Neural cell (in vitro differentiated cells): Measurements from ENCODE around the gene FARSA. TPM values are rescaled to one million over a fixed set of nuclear protein-coding genes. Genes with fewer than 3 reads are reported as not detected.

Source experiments
- H2AFZ ChIP-seq: fragments of 200-600, 300-800 bp; sonication (generic), shearing (Covaris generic); 2 replicates; pipeline ENCODE4 v1.6.0; 2014; ENCODE audit warnings: low read depth, mild to moderate bottlenecking, antibody characterized with exemption, low read length, moderate library complexity
- H3F3A ChIP-seq: fragments of 200-600 bp; shearing (Covaris generic); 2 replicates; pipeline ENCODE4 v1.6.1; 2016; ENCODE audit warnings: mild to moderate bottlenecking, moderate library complexity, mixed read lengths, antibody characterized with exemption, low read length; ENCODE audit not compliant: insufficient read depth, poor library complexity, severe bottlenecking
- H3K27ac ChIP-seq: fragments of 200-600, 300-800 bp; sonication (generic), shearing (Covaris generic); 2 replicates; pipeline ENCODE4 v1.5.1; 2014; ENCODE audit warnings: mild to moderate bottlenecking, low read length, moderate library complexity
- H3K27me3 ChIP-seq: fragments of 300-800, 200-600 bp; sonication (generic), shearing (Covaris generic); 2 replicates; pipeline ENCODE4 v1.6.0; 2014; ENCODE audit warnings: mild to moderate bottlenecking, low read depth, low read length, moderate library complexity; ENCODE audit not compliant: insufficient read depth
- H3K36me3 ChIP-seq: fragments of 300-800, 200-600 bp; sonication (generic), shearing (Covaris generic); 2 replicates; pipeline ENCODE4 v1.5.1; 2014; ENCODE audit warnings: mild to moderate bottlenecking, antibody characterized with exemption, low read length, moderate library complexity; ENCODE audit not compliant: insufficient read depth
- H3K4me2 ChIP-seq: fragments of 300-800, 200-600 bp; sonication (generic), shearing (Covaris generic); 2 replicates; pipeline ENCODE4 v1.6.0; 2014; ENCODE audit warnings: mild to moderate bottlenecking, low read length
- H3K4me3 ChIP-seq: fragments of 300-800, 200-600 bp; sonication (generic), shearing (Covaris generic); 2 replicates; pipeline ENCODE4 v1.5.1; 2014; ENCODE audit warnings: mild to moderate bottlenecking, low read length, moderate library complexity
- H3K79me2 ChIP-seq: fragments of 200-600 bp; shearing (Covaris generic); replicated peaks from 2 replicates; pipeline ENCODE4 v1.6.0; 2014; ENCODE audit warnings: mild to moderate bottlenecking, low read length, moderate library complexity; ENCODE audit not compliant: insufficient read depth
- H3K9ac ChIP-seq: fragments of 300-800, 200-600 bp; sonication (generic), shearing (Covaris generic); 2 replicates; pipeline ENCODE4 v1.6.1; 2016; ENCODE audit warnings: mild to moderate bottlenecking, low read length, mixed read lengths
- H3K9me2 ChIP-seq: fragments of 200-600 bp; shearing (Covaris generic); 2 replicates; pipeline ENCODE4 v1.6.1; 2016; ENCODE audit warnings: mild to moderate bottlenecking, low read length, mixed read lengths; ENCODE audit not compliant: insufficient read depth
- H3K9me3 ChIP-seq: fragments of 200-600, 300-800 bp; sonication (generic), shearing (Covaris generic); 2 replicates; pipeline ENCODE4 v1.6.1; 2016; ENCODE audit warnings: mild to moderate bottlenecking, mixed run types, low read length, moderate library complexity, mixed read lengths
- H4K20me1 ChIP-seq: fragments of 200-600 bp; shearing (Covaris generic); 2 replicates; pipeline ENCODE4 v1.6.1; 2016; ENCODE audit warnings: mild to moderate bottlenecking, mixed run types; ENCODE audit not compliant: insufficient read depth
- EP300 ChIP-seq: fragments of 450-650 bp; conservative IDR thresholded peaks from 2 replicates; pipeline ENCODE4 v1.6.1; 2014; ENCODE audit warnings: antibody characterized with exemption, mild to moderate bottlenecking, moderate library complexity; ENCODE audit not compliant: poor library complexity, severe bottlenecking
- EZH2 ChIP-seq: fragments of 200-600, 300-800 bp; shearing (Covaris generic), sonication (generic); IDR thresholded peaks from 2 replicates; pipeline ENCODE4 v1.6.1; 2014; ENCODE audit warnings: antibody characterized with exemption, low read length, borderline replicate concordance, mild to moderate bottlenecking; ENCODE audit not compliant: insufficient read depth, poor library complexity, severe bottlenecking
- MXI1 ChIP-seq: fragments of 450-650 bp; conservative IDR thresholded peaks from 2 replicates; pipeline ENCODE4 v1.6.1; 2014; ENCODE audit warnings: antibody characterized with exemption, mild to moderate bottlenecking; ENCODE audit not compliant: poor library complexity, severe bottlenecking
- POLR2AphosphoS5 ChIP-seq: IDR thresholded peaks from 2 replicates; pipeline ENCODE4 v1.6.1; 2012
- RAD21 ChIP-seq: fragments of 450-650 bp; conservative IDR thresholded peaks from 2 replicates; pipeline ENCODE4 v1.6.1; 2014; ENCODE audit warnings: antibody characterized with exemption, mild to moderate bottlenecking, moderate library complexity
- SMC3 ChIP-seq: fragments of 450-650 bp; conservative IDR thresholded peaks from 2 replicates; pipeline ENCODE4 v1.6.1; 2014; ENCODE audit warnings: antibody characterized with exemption, mild to moderate bottlenecking, moderate library complexity; ENCODE audit not compliant: poor library complexity
- TAF1 ChIP-seq: IDR thresholded peaks from 2 replicates; pipeline ENCODE4 v1.6.1; 2012; ENCODE audit warnings: low read depth
- polyA plus RNA-seq: library from polyadenylated mRNA; depleted of rRNA; stranded (reverse); fragments of >200 nt; gene quantifications from 2 replicates; pipeline ENCODE4 v1.2.3, GENCODE V29; 2014
- TF ChIP-seq, protein P1 (sequence below): IDR thresholded peaks from 2 replicates; pipeline ENCODE4 v1.6.1; 2012; ENCODE audit warnings: borderline replicate concordance
- TF ChIP-seq, protein P2 (sequence below): fragments of 450-650 bp; IDR thresholded peaks from 2 replicates; pipeline ENCODE4 v1.5.1; 2014; ENCODE audit warnings: antibody characterized with exemption, mild to moderate bottlenecking, moderate library complexity; ENCODE audit not compliant: poor library complexity, severe bottlenecking

FARSA gene
- polyA plus RNA-seq, 1 donor from 2014 or later, result 47.6 TPM

DNA sequence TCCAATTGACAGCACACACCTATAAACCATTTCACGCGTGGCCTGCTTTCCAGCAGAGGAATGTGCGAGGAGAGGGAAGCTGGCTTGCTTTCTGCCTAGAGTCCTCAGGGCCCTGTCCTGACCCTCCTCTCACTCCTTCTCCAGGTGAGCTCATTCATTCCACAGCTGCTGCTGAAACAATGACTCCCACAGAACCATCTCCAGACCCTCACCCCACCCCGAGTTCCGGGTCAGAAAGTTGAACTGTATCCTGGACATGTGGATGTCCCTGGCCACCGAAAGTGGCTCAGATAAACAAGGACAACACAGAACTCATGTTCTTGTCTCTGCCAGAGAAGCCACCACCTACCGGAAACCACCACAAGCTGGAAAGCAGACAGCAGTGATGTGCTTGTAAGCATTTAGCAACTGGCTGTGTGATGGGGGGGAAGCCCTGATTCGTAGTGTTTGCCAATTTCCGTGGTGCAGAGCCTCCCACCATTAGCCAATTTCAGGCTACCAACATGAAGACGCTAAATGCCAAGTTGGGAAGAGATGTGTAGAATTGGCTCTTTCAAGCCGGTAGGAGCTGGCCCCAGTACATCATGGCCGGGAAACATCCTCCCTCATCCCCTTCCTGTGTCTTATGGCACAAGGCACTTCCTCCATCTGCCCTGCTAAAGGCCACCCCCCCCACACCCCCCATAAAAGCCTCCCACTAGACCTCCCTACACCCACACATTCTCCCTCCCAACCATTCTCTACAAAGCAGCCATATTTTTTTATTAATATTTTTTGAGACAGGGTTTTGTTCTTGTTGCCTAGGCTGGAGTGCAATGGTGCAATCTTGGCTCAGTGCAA lies 19.4 kb downstream of the FARSA start:
- Histone ChIP-seq H3K27me3 (no peaks in the 10 kb centered on the region), H4K20me1 (no peaks in the 10 kb centered on the region), H3K27ac (no peak overlapping the region), H3K79me2 (no peaks in the 10 kb centered on the region), H3K9ac (no peak overlapping the region), H3K4me2 (no peak overlapping the region), H3F3A (no peaks in the 10 kb centered on the region), H2AFZ (no peak overlapping the region), H3K36me3 (no peaks in the 10 kb centered on the region), H3K4me3 (no peak overlapping the region), H3K9me2 (no peaks in the 10 kb centered on the region), H3K9me3 (no peaks in the 10 kb centered on the region)
- TF ChIP-seq TAF1 (no peak), EP300 (no peak), POLR2AphosphoS5 (no peak), RAD21 (no peak), EZH2 (no peak), MXI1 (no peak), SMC3 (no peak)
- TF ChIP-seq, protein P1, sequence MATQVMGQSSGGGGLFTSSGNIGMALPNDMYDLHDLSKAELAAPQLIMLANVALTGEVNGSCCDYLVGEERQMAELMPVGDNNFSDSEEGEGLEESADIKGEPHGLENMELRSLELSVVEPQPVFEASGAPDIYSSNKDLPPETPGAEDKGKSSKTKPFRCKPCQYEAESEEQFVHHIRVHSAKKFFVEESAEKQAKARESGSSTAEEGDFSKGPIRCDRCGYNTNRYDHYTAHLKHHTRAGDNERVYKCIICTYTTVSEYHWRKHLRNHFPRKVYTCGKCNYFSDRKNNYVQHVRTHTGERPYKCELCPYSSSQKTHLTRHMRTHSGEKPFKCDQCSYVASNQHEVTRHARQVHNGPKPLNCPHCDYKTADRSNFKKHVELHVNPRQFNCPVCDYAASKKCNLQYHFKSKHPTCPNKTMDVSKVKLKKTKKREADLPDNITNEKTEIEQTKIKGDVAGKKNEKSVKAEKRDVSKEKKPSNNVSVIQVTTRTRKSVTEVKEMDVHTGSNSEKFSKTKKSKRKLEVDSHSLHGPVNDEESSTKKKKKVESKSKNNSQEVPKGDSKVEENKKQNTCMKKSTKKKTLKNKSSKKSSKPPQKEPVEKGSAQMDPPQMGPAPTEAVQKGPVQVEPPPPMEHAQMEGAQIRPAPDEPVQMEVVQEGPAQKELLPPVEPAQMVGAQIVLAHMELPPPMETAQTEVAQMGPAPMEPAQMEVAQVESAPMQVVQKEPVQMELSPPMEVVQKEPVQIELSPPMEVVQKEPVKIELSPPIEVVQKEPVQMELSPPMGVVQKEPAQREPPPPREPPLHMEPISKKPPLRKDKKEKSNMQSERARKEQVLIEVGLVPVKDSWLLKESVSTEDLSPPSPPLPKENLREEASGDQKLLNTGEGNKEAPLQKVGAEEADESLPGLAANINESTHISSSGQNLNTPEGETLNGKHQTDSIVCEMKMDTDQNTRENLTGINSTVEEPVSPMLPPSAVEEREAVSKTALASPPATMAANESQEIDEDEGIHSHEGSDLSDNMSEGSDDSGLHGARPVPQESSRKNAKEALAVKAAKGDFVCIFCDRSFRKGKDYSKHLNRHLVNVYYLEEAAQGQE, result no peak
- TF ChIP-seq, protein P2, sequence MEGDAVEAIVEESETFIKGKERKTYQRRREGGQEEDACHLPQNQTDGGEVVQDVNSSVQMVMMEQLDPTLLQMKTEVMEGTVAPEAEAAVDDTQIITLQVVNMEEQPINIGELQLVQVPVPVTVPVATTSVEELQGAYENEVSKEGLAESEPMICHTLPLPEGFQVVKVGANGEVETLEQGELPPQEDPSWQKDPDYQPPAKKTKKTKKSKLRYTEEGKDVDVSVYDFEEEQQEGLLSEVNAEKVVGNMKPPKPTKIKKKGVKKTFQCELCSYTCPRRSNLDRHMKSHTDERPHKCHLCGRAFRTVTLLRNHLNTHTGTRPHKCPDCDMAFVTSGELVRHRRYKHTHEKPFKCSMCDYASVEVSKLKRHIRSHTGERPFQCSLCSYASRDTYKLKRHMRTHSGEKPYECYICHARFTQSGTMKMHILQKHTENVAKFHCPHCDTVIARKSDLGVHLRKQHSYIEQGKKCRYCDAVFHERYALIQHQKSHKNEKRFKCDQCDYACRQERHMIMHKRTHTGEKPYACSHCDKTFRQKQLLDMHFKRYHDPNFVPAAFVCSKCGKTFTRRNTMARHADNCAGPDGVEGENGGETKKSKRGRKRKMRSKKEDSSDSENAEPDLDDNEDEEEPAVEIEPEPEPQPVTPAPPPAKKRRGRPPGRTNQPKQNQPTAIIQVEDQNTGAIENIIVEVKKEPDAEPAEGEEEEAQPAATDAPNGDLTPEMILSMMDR, result no peak

DNA sequence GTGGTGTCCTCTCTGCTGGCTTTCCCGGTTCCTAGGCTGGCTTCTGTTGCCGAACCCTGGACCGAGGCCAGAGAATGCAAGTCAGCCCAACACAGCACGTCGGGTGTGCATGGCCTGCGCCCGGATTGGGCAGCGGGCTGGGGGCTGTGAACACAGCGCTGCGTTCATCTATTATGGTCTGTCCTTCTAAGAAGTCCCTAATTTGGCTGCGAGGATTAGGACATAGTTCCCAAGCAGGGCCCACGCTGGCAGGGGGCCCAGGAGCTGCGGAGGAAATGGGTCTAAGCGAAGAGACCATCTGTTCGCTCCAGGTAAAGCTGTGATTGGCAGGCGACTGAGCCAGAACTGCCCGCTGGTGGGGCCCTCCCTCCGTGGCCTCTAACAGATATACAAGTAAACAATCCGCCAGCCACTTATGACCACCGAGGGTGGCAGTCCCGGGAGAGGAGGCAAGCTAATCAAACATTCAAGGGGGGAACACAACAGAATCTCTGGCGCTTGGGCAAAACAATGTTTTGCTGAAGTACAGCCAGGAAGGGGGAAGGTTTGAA lies 20.4 kb downstream of the FARSA start:
- H3K4me3 ChIP-seq, result no peak overlapping the region
- no peak overlapping the region for H3K9ac ChIP-seq

More for the DNA sequence above, 20.4 kb downstream of the FARSA start:
- H3K4me2 ChIP-seq, result no peak overlapping the region
- H2AFZ ChIP-seq, result no peak overlapping the region
- no peaks in the 10 kb centered on the region for H4K20me1 ChIP-seq
- H3K27me3 ChIP-seq, result no peaks in the 10 kb centered on the region
- H3K27ac ChIP-seq, result no peak overlapping the region
- no peaks in the 10 kb centered on the region for H3K9me2 ChIP-seq
- TF ChIP-seq SMC3 (no peak), MXI1 (no peak), RAD21 (no peak), POLR2AphosphoS5 (no peak), EP300 (no peak), TAF1 (no peak), EZH2 (no peak)
- TF ChIP-seq, protein P2, result no peak
- TF ChIP-seq, protein P1, result no peak
- H3K79me2 ChIP-seq, result no peaks in the 10 kb centered on the region
- H3K9me3 ChIP-seq, result no peaks in the 10 kb centered on the region
- no peaks in the 10 kb centered on the region for H3K36me3 ChIP-seq
- no peaks in the 10 kb centered on the region for H3F3A ChIP-seq
